HCT116 (cell line): ENCODE data around the gene IL11. TPM values are rescaled to one million over a fixed set of nuclear protein-coding genes. Genes with fewer than 3 reads are reported as not detected.

Source experiments
- ATAC-seq: fragments of 200-7000 bp; cut with Tn5 transposase; 2 replicates; pipeline ENCODE4 v1.9.1; 2020; ENCODE audit warnings: mild to moderate bottlenecking, moderate library complexity
- BruUV-seq: library from RNA; stranded (reverse); fragments of 400-500 nt; replicated peaks from 2 replicates; lab custom pipeline; 2021; lab: Mats Ljungman, UMichigan
- CTCF ChIA-PET: fragments of 300-600 bp; sonication (Branson Sonifier 250); formaldehyde crosslinking; loops from one replicate; lab custom pipeline; 2021; ENCODE audit warnings: antibody characterized with exemption; lab: Charles Lee
- POLR2A ChIA-PET: fragments of 300-600, 350-600 bp; sonication (Branson Sonifier 250); formaldehyde crosslinking; loops from one replicate; lab custom pipeline; 2021; ENCODE audit warnings: antibody characterized with exemption; lab: Charles Lee
- RAD21 ChIA-PET, 2 experiments: fragments of 300-600 bp; sonication (Branson Sonifier 250); formaldehyde crosslinking; loops; one replicate each; lab custom pipeline; 2023; ENCODE audit warnings: low total read pairs in 2 of 2; ENCODE audit not compliant: uncharacterized antibody in 2 of 2, unreplicated experiment in 2 of 2, low non-redundant PET in 1 of 2; lab: Charles Lee
- DNase-seq: peaks from one replicate; pipeline ENCODE4 v3.0.0-alpha.2; 2010; ENCODE audit warnings: low read depth, low spot score
- H2AFZ ChIP-seq: fragments of 200-600 bp; shearing (Covaris generic), sonication (generic); 2 replicates; pipeline ENCODE4 v1.6.1; 2017; ENCODE audit warnings: low read depth, mixed run types, mixed read lengths, antibody characterized with exemption, low read length; ENCODE audit not compliant: poor library complexity, severe bottlenecking
- H3K27ac ChIP-seq: 2 replicates; pipeline ENCODE4 v1.5.1; 2012; ENCODE audit warnings: low read depth, low read length
- H3K27me3 ChIP-seq: fragments of 200-600 bp; sonication (generic); 2 replicates; pipeline ENCODE4 v1.6.1; 2016; ENCODE audit warnings: mixed run types, low read length, mixed read lengths; ENCODE audit not compliant: insufficient read depth
- H3K36me3 ChIP-seq, 2 experiments: fragments of 200-500 bp in 1 of 2; fragments of 200-600 bp in 1 of 2; sonication (Bioruptor generic) in 1 of 2; sonication (generic) in 1 of 2; 2 replicates each; pipeline versions ENCODE4 v1.5.1 to v1.6.1; 2014 to 2016; ENCODE audit warnings: low read length in 2 of 2, inconsistent platforms in 1 of 2, mixed read lengths in 1 of 2, mixed run types in 1 of 2; ENCODE audit not compliant: insufficient read depth in 2 of 2, control insufficient read depth in 1 of 2
- H3K4me1 ChIP-seq, 2 experiments: fragments of 200-600 bp in 1 of 2; sonication (generic) in 1 of 2; 2 replicates each; pipeline versions ENCODE4 v1.5.1 to v1.6.1; 2012 to 2017; ENCODE audit warnings: low read length in 2 of 2, inconsistent platforms in 1 of 2, mild to moderate bottlenecking in 1 of 2, mixed read lengths in 1 of 2, mixed run types in 1 of 2, moderate library complexity in 1 of 2; ENCODE audit not compliant: insufficient read depth in 2 of 2, control insufficient read depth in 1 of 2
- H3K4me2 ChIP-seq: fragments of 200-600 bp; sonication (generic); 2 replicates; pipeline ENCODE4 v1.6.1; 2017; ENCODE audit warnings: mixed run types, low read length, mixed read lengths
- H3K4me3 ChIP-seq, 2 experiments: fragments of 200-600 bp in 1 of 2; sonication (generic) in 1 of 2; replicated peaks in 1 of 2; 2 replicates each; pipeline ENCODE4 v1.5.1; 2011 to 2016; ENCODE audit warnings: low read length in 2 of 2, control low read depth in 1 of 2, low read depth in 1 of 2, mild to moderate bottlenecking in 1 of 2, mixed read lengths in 1 of 2, mixed run types in 1 of 2
- H3K79me2 ChIP-seq: fragments of 200-600 bp; sonication (generic); 2 replicates; pipeline ENCODE4 v1.6.1; 2017; ENCODE audit warnings: mild to moderate bottlenecking, mixed run types, low read length, moderate library complexity, mixed read lengths; ENCODE audit not compliant: insufficient read depth
- H3K9ac ChIP-seq: fragments of 200-600 bp; sonication (generic); 2 replicates; pipeline ENCODE4 v1.6.1; 2016; ENCODE audit warnings: low read length, mixed read lengths
- H3K9me2 ChIP-seq: fragments of 200-600 bp; sonication (generic), shearing (Covaris generic); 2 replicates; pipeline ENCODE4 v1.6.1; 2017; ENCODE audit warnings: mixed run types, mild to moderate bottlenecking, moderate library complexity; ENCODE audit not compliant: insufficient read depth
- H3K9me3 ChIP-seq, 2 experiments: fragments of 200-500 bp in 1 of 2; fragments of 200-600 bp in 1 of 2; sonication (Bioruptor generic) in 1 of 2; sonication (generic) in 1 of 2; 2 replicates each; pipeline ENCODE4 v1.6.1; 2014 to 2017; ENCODE audit warnings: low read length in 2 of 2, mixed read lengths in 2 of 2, inconsistent platforms in 1 of 2, low read depth in 1 of 2, mild to moderate bottlenecking in 1 of 2, mixed run types in 1 of 2, moderate library complexity in 1 of 2; ENCODE audit not compliant: control insufficient read depth in 1 of 2, insufficient read depth in 1 of 2
- H4K20me1 ChIP-seq: fragments of 200-600 bp; sonication (generic), shearing (Covaris generic); 2 replicates; pipeline ENCODE4 v1.6.1; 2017; ENCODE audit warnings: mixed run types, mild to moderate bottlenecking, moderate library complexity; ENCODE audit not compliant: insufficient read depth
- CBX3 ChIP-seq: IDR thresholded peaks from 2 replicates; pipeline ENCODE4 v1.6.1; 2012; ENCODE audit warnings: low read depth
- CEBPB ChIP-seq: IDR thresholded peaks from 2 replicates; pipeline ENCODE4 v1.6.1; 2012; ENCODE audit warnings: low read depth
- CTCF ChIP-seq, 3 experiments: fragments of 200-600 bp in 1 of 3; sonication (generic) in 1 of 3; IDR thresholded peaks in 2 of 3; conservative IDR thresholded peaks in 1 of 3; 2 replicates each; pipeline ENCODE4 v1.5.1; 2012 to 2017; ENCODE audit warnings: low read depth in 2 of 3, low read length in 2 of 3, antibody characterized with exemption in 1 of 3, borderline replicate concordance in 1 of 3, control low read depth in 1 of 3, mild to moderate bottlenecking in 1 of 3, mixed read lengths in 1 of 3, mixed run types in 1 of 3, moderate library complexity in 1 of 3; ENCODE audit not compliant: insufficient read depth in 1 of 3
- EGR1 ChIP-seq: IDR thresholded peaks from 2 replicates; pipeline ENCODE4 v1.6.1; 2012; ENCODE audit warnings: low read depth
- EZH2 ChIP-seq: fragments of 200-600 bp; sonication (generic); IDR thresholded peaks from 2 replicates; pipeline ENCODE4 v1.6.1; 2017; ENCODE audit warnings: antibody characterized with exemption, mixed run types
- FOSL1 ChIP-seq: IDR thresholded peaks from 2 replicates; pipeline ENCODE4 v1.6.1; 2012; ENCODE audit warnings: low read depth
- JUND ChIP-seq: IDR thresholded peaks from 2 replicates; pipeline ENCODE4 v1.6.1; 2012
- RAD21 ChIP-seq: IDR thresholded peaks from 2 replicates; pipeline ENCODE4 v1.6.1; 2012; ENCODE audit warnings: low read depth, mild to moderate bottlenecking
- SIN3A ChIP-seq: IDR thresholded peaks from 2 replicates; pipeline ENCODE4 v1.6.1; 2012; ENCODE audit warnings: low read depth
- SP1 ChIP-seq: IDR thresholded peaks from 2 replicates; pipeline ENCODE4 v1.6.1; 2012; ENCODE audit warnings: low read depth
- SRF ChIP-seq: IDR thresholded peaks from 2 replicates; pipeline ENCODE4 v1.6.1; 2012; ENCODE audit warnings: low read depth
- TCF7L2 ChIP-seq: IDR thresholded peaks from 2 replicates; pipeline ENCODE4 v1.7.0; 2011; ENCODE audit warnings: borderline replicate concordance, inconsistent platforms; ENCODE audit not compliant: insufficient read depth, insufficient read length; ENCODE audit errors: extremely low read depth
- YY1 ChIP-seq: IDR thresholded peaks from 2 replicates; pipeline ENCODE4 v1.6.1; 2011; ENCODE audit warnings: low read length, low read depth, moderate library complexity, mild to moderate bottlenecking; ENCODE audit not compliant: insufficient replicate concordance; ENCODE audit errors: extremely low read depth
- intact Hi-C: fragments of 100-400 bp; cut with micrococcal nuclease; formaldehyde crosslinking; loops from 2 replicates; pipeline ENCODE4 v1.10.0; 2022
- total RNA-seq: library from RNA; stranded (reverse); gene quantifications from one replicate; pipeline ENCODE4 v1.2.1, GENCODE V29; 2021; ENCODE audit not compliant: unreplicated experiment
- TF ChIP-seq, protein P1 (sequence below): IDR thresholded peaks from 2 replicates; pipeline ENCODE4 v1.6.1; 2011; ENCODE audit warnings: mild to moderate bottlenecking, low read length, moderate library complexity; ENCODE audit not compliant: insufficient replicate concordance; ENCODE audit errors: extremely low read depth

Gene IL11
- total RNA-seq, 1 experiment from 2014 or later = 2.8 TPM

DNA sequence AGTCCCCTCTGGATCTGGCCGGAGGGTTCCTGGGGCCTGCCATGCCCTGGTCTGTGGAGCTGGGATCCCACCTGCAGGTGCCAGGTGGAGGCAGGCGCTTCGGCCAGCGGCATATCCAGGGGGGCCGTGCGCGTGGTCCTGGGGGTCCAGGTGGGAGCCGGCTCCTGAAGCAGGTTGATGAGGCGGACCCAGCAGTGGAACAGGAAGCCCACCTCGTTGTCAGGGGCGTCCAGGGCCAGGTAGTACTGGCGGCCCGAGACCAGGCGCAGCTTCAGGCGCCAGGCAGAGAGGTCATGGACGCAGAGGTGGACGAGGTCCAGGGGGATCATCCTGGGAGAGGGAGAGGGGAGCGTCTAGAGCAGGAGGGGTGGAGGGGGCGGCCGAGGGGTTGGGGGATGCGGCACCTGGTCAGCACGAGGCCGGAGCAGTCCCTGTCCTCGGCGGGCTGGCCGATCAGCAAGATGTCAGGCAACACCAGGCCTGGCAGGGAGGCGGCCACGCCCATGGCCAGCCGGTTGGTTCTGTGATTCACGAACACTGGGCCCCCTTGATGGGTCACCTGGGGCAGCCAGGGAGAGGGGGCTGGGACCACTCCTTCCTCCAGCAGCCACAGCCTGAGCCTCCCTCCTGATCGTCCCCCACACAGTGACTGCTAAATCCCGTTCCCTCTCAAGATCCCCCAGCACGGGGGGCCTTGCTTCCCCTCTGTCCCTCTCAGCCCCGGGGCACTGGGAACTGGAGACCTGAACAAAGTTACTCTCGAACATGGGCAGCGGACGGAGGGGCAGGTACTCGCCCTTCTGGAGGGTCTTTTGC lies 7.9 kb downstream of the IL11 start:
- Histone ChIP-seq H3K4me1 (no peaks in the 10 kb centered on the region), H3K79me2 (no peaks in the 10 kb centered on the region), H2AFZ (no peak overlapping the region), H3K9ac (no peak overlapping the region), H4K20me1 (no peaks in the 10 kb centered on the region), H3K27me3 (no peaks in the 10 kb centered on the region), H3K36me3 (no peaks in the 10 kb centered on the region), H3K4me3 (no peak overlapping the region), H3K9me2 (no peaks in the 10 kb centered on the region), H3K9me3 (no peaks in the 10 kb centered on the region), H3K4me2 (no peak overlapping the region), H3K27ac (no peak overlapping the region)
- ATAC-seq (no peak), DNase-seq (no peak)
- BruUV-seq = no TSS peak
- intact Hi-C loops = no loop called here
- CTCF ChIA-PET = no interaction called here
- POLR2A ChIA-PET = interaction anchor here (0.8 kb wide), 1 partner anchor 29 kb away, joined by 3 read pairs; no protein-coding TSS in a partner anchor
- RAD21 ChIA-PET = interaction anchor here in 1 of 2 experiments (0.7 kb wide), 1 partner anchor 61 kb away, joined by 7 read pairs; no protein-coding TSS in a partner anchor
- TF ChIP-seq EZH2 = no peak
- TF ChIP-seq YY1 = no peak

GRCh38 chr19:55360902-55361301 lies 9.4 kb downstream of the IL11 start:
- intact Hi-C loops = no loop called here
- ChIA-PET RAD21 (no interaction called here), CTCF (no interaction called here), POLR2A (no interaction called here)
- H3K27ac ChIP-seq = no peak overlapping the region
- no peaks in the 10 kb centered on the region for H3K9me3 ChIP-seq
- TF ChIP-seq SRF (no peak), CTCF (IDR thresholded peaks at IDR 0.05 in 2 of 3, conservative IDR thresholded peaks at IDR 0.05 in 1 of 3; ENCODE audit: borderline replicate concordance in 1 of 3, insufficient read depth in 1 of 3, low read depth in 2 of 3, low read length in 2 of 3) (no peak), EZH2 (no peak), FOSL1 (no peak), TCF7L2 (no peak), RAD21 (no peak), SP1 (no peak), SIN3A (no peak), CBX3 (no peak), EGR1 (no peak), CEBPB (no peak), JUND (no peak)
- TF ChIP-seq, protein P1, sequence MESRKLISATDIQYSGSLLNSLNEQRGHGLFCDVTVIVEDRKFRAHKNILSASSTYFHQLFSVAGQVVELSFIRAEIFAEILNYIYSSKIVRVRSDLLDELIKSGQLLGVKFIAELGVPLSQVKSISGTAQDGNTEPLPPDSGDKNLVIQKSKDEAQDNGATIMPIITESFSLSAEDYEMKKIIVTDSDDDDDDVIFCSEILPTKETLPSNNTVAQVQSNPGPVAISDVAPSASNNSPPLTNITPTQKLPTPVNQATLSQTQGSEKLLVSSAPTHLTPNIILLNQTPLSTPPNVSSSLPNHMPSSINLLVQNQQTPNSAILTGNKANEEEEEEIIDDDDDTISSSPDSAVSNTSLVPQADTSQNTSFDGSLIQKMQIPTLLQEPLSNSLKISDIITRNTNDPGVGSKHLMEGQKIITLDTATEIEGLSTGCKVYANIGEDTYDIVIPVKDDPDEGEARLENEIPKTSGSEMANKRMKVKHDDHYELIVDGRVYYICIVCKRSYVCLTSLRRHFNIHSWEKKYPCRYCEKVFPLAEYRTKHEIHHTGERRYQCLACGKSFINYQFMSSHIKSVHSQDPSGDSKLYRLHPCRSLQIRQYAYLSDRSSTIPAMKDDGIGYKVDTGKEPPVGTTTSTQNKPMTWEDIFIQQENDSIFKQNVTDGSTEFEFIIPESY = no peak
- H3K4me3 ChIP-seq = no peak overlapping the region
- ATAC-seq (no peak), DNase-seq (no peak)
- H4K20me1 ChIP-seq = no peaks in the 10 kb centered on the region
- no peaks in the 10 kb centered on the region for H3K79me2 ChIP-seq
- H3K4me2 ChIP-seq = no peak overlapping the region
- H3K36me3 ChIP-seq = no peaks in the 10 kb centered on the region
- no peak overlapping the region for H2AFZ ChIP-seq
- no TSS peak for BruUV-seq
- no peaks in the 10 kb centered on the region for H3K9me2 ChIP-seq
- no peak overlapping the region for H3K9ac ChIP-seq
- H3K4me1 ChIP-seq = no peaks in the 10 kb centered on the region
- H3K27me3 ChIP-seq = no peaks in the 10 kb centered on the region
